Panc1 (cell line): ENCODE results near the gene AUNIP. TPM values are rescaled to one million over a fixed set of nuclear protein-coding genes. Genes with fewer than 3 reads are reported as not detected.

Experiments
- ATAC-seq: fragments of 200-7000 bp; cut with Tn5 transposase; 2 replicates; pipeline ENCODE4 v1.9.1; 2020; ENCODE audit warnings: mild to moderate bottlenecking, moderate library complexity
- BruUV-seq: library from RNA; stranded (reverse); fragments of 400-500 nt; replicated peaks from 2 replicates; lab custom pipeline; 2021; lab: Mats Ljungman, UMichigan
- CTCF ChIA-PET: fragments of 300-600 bp; sonication (Branson Sonifier 250); formaldehyde crosslinking; loops from one replicate; lab custom pipeline; 2022; ENCODE audit warnings: antibody characterized with exemption; lab: Charles Lee
- POLR2A ChIA-PET: fragments of 300-600 bp; sonication (Branson Sonifier 250); formaldehyde crosslinking; loops from one replicate; lab custom pipeline; 2022; ENCODE audit warnings: antibody characterized with exemption; lab: Charles Lee
- DNase-seq: peaks from one replicate; pipeline ENCODE4 v3.0.0-alpha.2; 2010; ENCODE audit warnings: low read depth, low spot score
- H3K27ac ChIP-seq: 2 replicates; pipeline ENCODE4 v1.5.1; 2011; ENCODE audit warnings: mild to moderate bottlenecking, low read length, inconsistent platforms
- H3K27me3 ChIP-seq: fragments of 200-500 bp; sonication (Bioruptor generic); 2 replicates; pipeline ENCODE4 v1.6.0; 2014; ENCODE audit warnings: low read length, inconsistent platforms; ENCODE audit not compliant: control insufficient read depth, insufficient read depth
- H3K36me3 ChIP-seq: fragments of 200-500 bp; sonication (Bioruptor generic); 2 replicates; pipeline ENCODE4 v1.5.1; 2014; ENCODE audit warnings: inconsistent platforms, mild to moderate bottlenecking, low read length, moderate library complexity; ENCODE audit not compliant: control insufficient read depth, insufficient read depth
- H3K4me1 ChIP-seq: 2 replicates; pipeline ENCODE4 v1.5.1; 2011; ENCODE audit warnings: inconsistent platforms, mild to moderate bottlenecking, low read length, moderate library complexity; ENCODE audit not compliant: control insufficient read depth, insufficient read depth
- H3K4me3 ChIP-seq, 2 experiments: 2 replicates each; pipeline ENCODE4 v1.5.1; 2011 to 2012; ENCODE audit warnings: low read depth in 2 of 2, low read length in 2 of 2, mild to moderate bottlenecking in 2 of 2, inconsistent platforms in 1 of 2, moderate library complexity in 1 of 2
- H3K9me3 ChIP-seq: fragments of 200-500 bp; sonication (Bioruptor generic); 2 replicates; pipeline ENCODE4 v1.5.1; 2014; ENCODE audit warnings: low read depth, mild to moderate bottlenecking, inconsistent platforms, low read length, moderate library complexity; ENCODE audit not compliant: control insufficient read depth, insufficient read depth
- POLR2AphosphoS5 ChIP-seq: IDR thresholded peaks from 2 replicates; pipeline ENCODE4 v1.6.1; 2012; ENCODE audit warnings: mild to moderate bottlenecking, low read depth, low read length, moderate library complexity
- SIN3A ChIP-seq: IDR thresholded peaks from 2 replicates; pipeline ENCODE4 v1.6.1; 2012; ENCODE audit warnings: low read depth, mild to moderate bottlenecking, low read length, moderate library complexity, borderline replicate concordance; ENCODE audit not compliant: insufficient read depth
- TCF7L2 ChIP-seq: IDR thresholded peaks from 2 replicates; pipeline ENCODE4 v1.6.1; 2011; ENCODE audit warnings: mild to moderate bottlenecking, low read depth, low read length, inconsistent platforms
- in situ Hi-C: cut with HindIII; loops from 2 replicates; pipeline ENCODE4 v1.10.0; 2016; ENCODE audit warnings: low sequenced_read_pairs, low pct_unique_long_range_greater_than_20kb
- intact Hi-C: fragments of 100-400 bp; cut with micrococcal nuclease; formaldehyde crosslinking; loops from one replicate; pipeline ENCODE4 v1.10.0; 2022; ENCODE audit not compliant: unreplicated experiment
- total RNA-seq: library from RNA; stranded (reverse); gene quantifications from one replicate; pipeline ENCODE4 v1.2.1, GENCODE V29; 2021; ENCODE audit not compliant: unreplicated experiment
- TF ChIP-seq, protein P1 (sequence below): fragments of 450-650 bp; IDR thresholded peaks from 2 replicates; pipeline ENCODE4 v1.5.1; 2017; ENCODE audit warnings: mild to moderate bottlenecking
- TF ChIP-seq, protein P2 (sequence below), 2 experiments: IDR thresholded peaks; 2 replicates each; pipeline ENCODE4 v1.6.1; 2011 to 2012; ENCODE audit warnings: low read depth in 2 of 2, control low read depth in 1 of 2, low read length in 1 of 2, mild to moderate bottlenecking in 1 of 2, moderate library complexity in 1 of 2; ENCODE audit not compliant: insufficient read depth in 1 of 2

AUNIP gene
- total RNA-seq, 1 experiment from 2014 or later: 12.2 TPM

DNA sequence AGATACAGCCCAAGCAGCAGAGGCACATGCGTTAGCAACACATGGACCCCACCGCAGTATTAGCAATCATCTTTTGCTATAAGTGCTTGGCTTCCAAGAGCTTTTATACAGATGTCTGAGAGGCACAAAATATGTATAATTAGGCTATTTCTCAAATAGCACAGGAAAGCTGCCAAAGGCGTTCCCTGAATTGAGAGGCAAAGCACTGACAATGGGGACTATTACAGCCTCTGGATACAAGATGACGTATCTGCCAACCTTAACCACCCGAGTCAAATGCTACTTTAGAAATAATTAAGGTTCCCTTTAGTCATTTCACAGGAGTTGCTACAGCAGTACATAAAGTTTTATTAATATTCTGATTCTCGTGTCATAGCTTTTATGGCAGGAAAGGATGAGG lies 40.5 kb upstream of the AUNIP start:
- ATAC-seq: no peak
- CTCF ChIA-PET: no interaction called here
- no peak overlapping the region for H3K27ac ChIP-seq
- no peaks in the 10 kb centered on the region for H3K9me3 ChIP-seq
- intact Hi-C loops (no loop called here), in situ Hi-C loops (loop anchor here (5.0 kb wide), 1 partner anchor 98 kb away; the partner anchor contains the start of gene PAFAH2)
- TF ChIP-seq, protein P1, sequence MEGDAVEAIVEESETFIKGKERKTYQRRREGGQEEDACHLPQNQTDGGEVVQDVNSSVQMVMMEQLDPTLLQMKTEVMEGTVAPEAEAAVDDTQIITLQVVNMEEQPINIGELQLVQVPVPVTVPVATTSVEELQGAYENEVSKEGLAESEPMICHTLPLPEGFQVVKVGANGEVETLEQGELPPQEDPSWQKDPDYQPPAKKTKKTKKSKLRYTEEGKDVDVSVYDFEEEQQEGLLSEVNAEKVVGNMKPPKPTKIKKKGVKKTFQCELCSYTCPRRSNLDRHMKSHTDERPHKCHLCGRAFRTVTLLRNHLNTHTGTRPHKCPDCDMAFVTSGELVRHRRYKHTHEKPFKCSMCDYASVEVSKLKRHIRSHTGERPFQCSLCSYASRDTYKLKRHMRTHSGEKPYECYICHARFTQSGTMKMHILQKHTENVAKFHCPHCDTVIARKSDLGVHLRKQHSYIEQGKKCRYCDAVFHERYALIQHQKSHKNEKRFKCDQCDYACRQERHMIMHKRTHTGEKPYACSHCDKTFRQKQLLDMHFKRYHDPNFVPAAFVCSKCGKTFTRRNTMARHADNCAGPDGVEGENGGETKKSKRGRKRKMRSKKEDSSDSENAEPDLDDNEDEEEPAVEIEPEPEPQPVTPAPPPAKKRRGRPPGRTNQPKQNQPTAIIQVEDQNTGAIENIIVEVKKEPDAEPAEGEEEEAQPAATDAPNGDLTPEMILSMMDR: no peak
- TF ChIP-seq, protein P2, sequence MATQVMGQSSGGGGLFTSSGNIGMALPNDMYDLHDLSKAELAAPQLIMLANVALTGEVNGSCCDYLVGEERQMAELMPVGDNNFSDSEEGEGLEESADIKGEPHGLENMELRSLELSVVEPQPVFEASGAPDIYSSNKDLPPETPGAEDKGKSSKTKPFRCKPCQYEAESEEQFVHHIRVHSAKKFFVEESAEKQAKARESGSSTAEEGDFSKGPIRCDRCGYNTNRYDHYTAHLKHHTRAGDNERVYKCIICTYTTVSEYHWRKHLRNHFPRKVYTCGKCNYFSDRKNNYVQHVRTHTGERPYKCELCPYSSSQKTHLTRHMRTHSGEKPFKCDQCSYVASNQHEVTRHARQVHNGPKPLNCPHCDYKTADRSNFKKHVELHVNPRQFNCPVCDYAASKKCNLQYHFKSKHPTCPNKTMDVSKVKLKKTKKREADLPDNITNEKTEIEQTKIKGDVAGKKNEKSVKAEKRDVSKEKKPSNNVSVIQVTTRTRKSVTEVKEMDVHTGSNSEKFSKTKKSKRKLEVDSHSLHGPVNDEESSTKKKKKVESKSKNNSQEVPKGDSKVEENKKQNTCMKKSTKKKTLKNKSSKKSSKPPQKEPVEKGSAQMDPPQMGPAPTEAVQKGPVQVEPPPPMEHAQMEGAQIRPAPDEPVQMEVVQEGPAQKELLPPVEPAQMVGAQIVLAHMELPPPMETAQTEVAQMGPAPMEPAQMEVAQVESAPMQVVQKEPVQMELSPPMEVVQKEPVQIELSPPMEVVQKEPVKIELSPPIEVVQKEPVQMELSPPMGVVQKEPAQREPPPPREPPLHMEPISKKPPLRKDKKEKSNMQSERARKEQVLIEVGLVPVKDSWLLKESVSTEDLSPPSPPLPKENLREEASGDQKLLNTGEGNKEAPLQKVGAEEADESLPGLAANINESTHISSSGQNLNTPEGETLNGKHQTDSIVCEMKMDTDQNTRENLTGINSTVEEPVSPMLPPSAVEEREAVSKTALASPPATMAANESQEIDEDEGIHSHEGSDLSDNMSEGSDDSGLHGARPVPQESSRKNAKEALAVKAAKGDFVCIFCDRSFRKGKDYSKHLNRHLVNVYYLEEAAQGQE (IDR thresholded peaks at IDR 0.05; ENCODE audit: insufficient read depth in 1 of 2, low read depth in 2 of 2, low read length in 1 of 2): no peak
- no TSS peak for BruUV-seq
- peaks cover 49% of the 10 kb centered on the region for H3K36me3 ChIP-seq
- H3K4me3 ChIP-seq: no peak overlapping the region
- H3K27me3 ChIP-seq: no peaks in the 10 kb centered on the region
- no peak for DNase-seq
- POLR2A ChIA-PET: no interaction called here
- H3K4me1 ChIP-seq: peaks cover 33% of the 10 kb centered on the region

DNA sequence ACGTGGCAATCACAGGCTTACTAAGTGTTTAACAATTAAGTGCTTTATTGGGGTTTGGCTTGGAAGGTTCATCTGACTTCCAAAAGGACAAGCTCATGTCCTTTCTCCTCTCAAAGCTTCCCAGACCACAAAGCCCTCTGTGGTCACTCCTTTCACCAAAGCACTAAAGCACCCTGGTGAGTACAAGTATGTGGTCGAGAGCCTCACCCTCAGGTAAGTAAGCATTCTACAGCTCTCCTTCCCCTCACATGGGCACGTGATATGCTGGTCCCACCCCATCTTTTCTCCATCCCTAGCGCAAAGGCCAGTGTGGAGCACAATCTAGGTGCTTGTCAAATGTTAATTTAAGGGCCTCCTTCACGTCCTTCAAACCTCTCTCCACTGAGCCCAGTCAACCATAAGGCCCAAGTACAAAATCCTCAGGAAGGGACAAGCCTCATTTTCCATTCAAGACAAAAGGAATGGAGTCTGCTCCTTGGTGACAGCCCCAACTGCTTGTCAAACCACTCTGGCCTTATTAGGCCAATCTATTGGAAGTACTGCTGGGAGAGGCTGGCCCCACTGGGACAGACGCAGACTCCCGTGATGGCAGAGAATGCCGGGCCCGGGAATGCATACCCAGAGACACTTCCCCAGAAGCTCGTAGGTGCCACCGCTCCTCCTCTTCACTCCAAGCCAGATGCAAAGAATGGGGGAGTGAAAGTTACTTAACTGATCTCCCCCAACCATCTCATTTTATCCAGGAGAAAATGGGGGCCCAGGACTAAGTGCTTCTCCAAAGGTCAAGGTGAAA lies 39.2 kb upstream of the AUNIP start:
- peaks cover 28% of the 10 kb centered on the region for H3K4me1 ChIP-seq
- no TSS peak for BruUV-seq
- no peaks in the 10 kb centered on the region for H3K27me3 ChIP-seq
- H3K36me3 ChIP-seq: peaks cover 41% of the 10 kb centered on the region
- H3K9me3 ChIP-seq: no peaks in the 10 kb centered on the region
- DNase-seq (no peak), ATAC-seq (no peak)
- H3K27ac ChIP-seq: peak overlapping the region; percentile 23; the same call in 1 of the 2 replicates
- intact Hi-C loops: no loop called here
- H3K4me3 ChIP-seq: no peak overlapping the region
- CTCF ChIA-PET: interaction anchor here (0.6 to 4.2 kb wide), 2 partner anchors 99 to 338 kb away, joined by 3 to 56 read pairs; partner anchors contain the start of gene PAFAH2
- POLR2A ChIA-PET: no interaction called here
- in situ Hi-C loops: loop anchor here (5.0 kb wide), 1 partner anchor 99 kb away; the partner anchor contains the start of gene PAFAH2
- TF ChIP-seq, protein P1: no peak
- TF ChIP-seq, protein P2 (IDR thresholded peaks at IDR 0.05; ENCODE audit: insufficient read depth in 1 of 2, low read depth in 2 of 2, low read length in 1 of 2): no peak
- TF ChIP-seq SIN3A (no peak), TCF7L2 (no peak), POLR2AphosphoS5 (no peak)
